ENCODE data around the gene LARGE1.

LARGE1 gene

DNA sequence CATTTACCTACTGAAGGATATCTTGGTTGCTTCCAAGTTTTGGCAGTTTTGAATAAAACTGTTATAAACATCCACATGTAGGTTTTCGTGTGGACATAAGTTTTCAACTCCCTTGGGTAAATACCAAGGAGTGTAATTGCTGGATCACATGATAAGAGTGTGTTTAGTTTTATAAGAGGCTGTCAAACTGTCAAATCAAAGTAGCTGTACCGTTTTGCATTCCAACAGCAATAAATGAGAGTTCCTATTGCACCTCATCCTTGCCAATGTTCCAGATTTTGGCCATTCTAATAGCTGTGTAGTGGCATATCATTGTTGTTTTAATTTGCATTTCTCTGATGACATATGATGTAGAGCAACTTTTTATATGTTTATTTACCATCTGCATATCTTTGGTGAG, 671.3 kb downstream of the LARGE1 start:
- H3K4me3 ChIP-seq (ENCODE audit: low read depth in 1 of 2, low read length in 2 of 2) = no peak overlapping the region
- H3K4me1 ChIP-seq (ENCODE audit: control insufficient read depth in 1 of 2, insufficient read depth in 2 of 2, low read length in 2 of 2) = no peaks in the 10 kb centered on the region
- H3K27ac ChIP-seq (ENCODE audit: low read depth, low read length) = no peak overlapping the region
- no peaks in the 10 kb centered on the region for H3K9me3 ChIP-seq (ENCODE audit: control insufficient read depth in 1 of 2, low read length in 2 of 2)
- H3K9ac ChIP-seq (ENCODE audit: low read depth in 1 of 2, low read length in 2 of 2) = no peak overlapping the region
- no peaks in the 10 kb centered on the region for H3K36me3 ChIP-seq (ENCODE audit: control insufficient read depth in 1 of 2, insufficient read depth in 2 of 2, low read length in 2 of 2)
- H3K27me3 ChIP-seq (ENCODE audit: control insufficient read depth in 1 of 2, insufficient read depth in 2 of 2, low read length in 2 of 2) = no peaks in the 10 kb centered on the region

DNA sequence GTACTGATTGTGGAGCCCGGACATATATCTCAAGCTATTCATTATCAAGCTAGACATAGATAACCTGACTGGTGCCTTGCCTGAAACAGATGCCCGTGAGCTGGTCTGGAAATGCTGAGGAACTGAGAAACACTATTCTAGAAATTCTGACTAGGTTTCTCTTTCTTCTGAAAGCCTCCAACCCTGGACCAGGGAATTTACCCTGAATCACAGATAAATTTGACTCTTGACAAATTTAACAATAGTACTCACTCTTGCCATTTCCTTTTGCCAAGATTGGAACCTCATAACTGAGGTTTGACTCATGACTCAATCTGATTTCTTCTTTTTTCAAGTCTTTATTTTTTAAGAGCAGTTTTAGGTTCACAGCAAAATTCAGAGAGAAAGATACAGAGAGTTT, 672.5 kb downstream of the LARGE1 start:
- Histone ChIP-seq H3K4me1 (ENCODE audit: control insufficient read depth in 1 of 2, insufficient read depth in 2 of 2, low read length in 2 of 2) (no peaks in the 10 kb centered on the region), H3K4me3 (ENCODE audit: low read depth in 1 of 2, low read length in 2 of 2) (no peak overlapping the region), H3K9me3 (ENCODE audit: control insufficient read depth in 1 of 2, low read length in 2 of 2) (no peaks in the 10 kb centered on the region), H3K36me3 (ENCODE audit: control insufficient read depth in 1 of 2, insufficient read depth in 2 of 2, low read length in 2 of 2) (no peaks in the 10 kb centered on the region), H3K9ac (ENCODE audit: low read depth in 1 of 2, low read length in 2 of 2) (no peak overlapping the region), H3K27ac (ENCODE audit: low read depth, low read length) (no peak overlapping the region), H3K27me3 (ENCODE audit: control insufficient read depth in 1 of 2, insufficient read depth in 2 of 2, low read length in 2 of 2) (no peaks in the 10 kb centered on the region)

DNA sequence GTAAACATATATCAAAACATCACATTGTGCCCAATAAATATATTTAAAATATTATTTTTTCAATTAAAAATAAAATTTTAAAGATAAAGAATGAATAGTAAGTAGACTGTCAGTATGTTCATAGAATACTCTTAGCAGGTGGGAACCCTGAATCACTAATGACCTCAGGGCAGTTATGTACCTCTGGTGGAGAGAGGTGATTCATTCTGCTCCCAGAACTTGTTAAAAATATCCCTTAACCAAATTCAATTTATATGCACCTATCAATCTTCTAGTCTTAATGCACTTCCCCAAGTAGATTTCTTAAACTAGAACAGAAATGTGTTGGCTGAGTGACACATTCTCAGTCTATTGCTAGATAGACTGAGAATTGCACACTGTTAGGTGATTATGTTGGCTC, 678.2 kb downstream of the LARGE1 start:
- Histone ChIP-seq H3K4me1 (ENCODE audit: control insufficient read depth in 1 of 2, insufficient read depth in 2 of 2, low read length in 2 of 2) (no peaks in the 10 kb centered on the region), H3K9me3 (ENCODE audit: control insufficient read depth in 1 of 2, low read length in 2 of 2) (no peaks in the 10 kb centered on the region), H3K9ac (ENCODE audit: low read depth in 1 of 2, low read length in 2 of 2) (no peak overlapping the region), H3K4me3 (ENCODE audit: low read depth in 1 of 2, low read length in 2 of 2) (no peak overlapping the region), H3K36me3 (ENCODE audit: control insufficient read depth in 1 of 2, insufficient read depth in 2 of 2, low read length in 2 of 2) (no peaks in the 10 kb centered on the region), H3K27me3 (ENCODE audit: control insufficient read depth in 1 of 2, insufficient read depth in 2 of 2, low read length in 2 of 2) (peaks cover 0 to 3% of the 10 kb centered on the region in 2 donors), H3K27ac (ENCODE audit: low read depth, low read length) (no peak overlapping the region)

DNA sequence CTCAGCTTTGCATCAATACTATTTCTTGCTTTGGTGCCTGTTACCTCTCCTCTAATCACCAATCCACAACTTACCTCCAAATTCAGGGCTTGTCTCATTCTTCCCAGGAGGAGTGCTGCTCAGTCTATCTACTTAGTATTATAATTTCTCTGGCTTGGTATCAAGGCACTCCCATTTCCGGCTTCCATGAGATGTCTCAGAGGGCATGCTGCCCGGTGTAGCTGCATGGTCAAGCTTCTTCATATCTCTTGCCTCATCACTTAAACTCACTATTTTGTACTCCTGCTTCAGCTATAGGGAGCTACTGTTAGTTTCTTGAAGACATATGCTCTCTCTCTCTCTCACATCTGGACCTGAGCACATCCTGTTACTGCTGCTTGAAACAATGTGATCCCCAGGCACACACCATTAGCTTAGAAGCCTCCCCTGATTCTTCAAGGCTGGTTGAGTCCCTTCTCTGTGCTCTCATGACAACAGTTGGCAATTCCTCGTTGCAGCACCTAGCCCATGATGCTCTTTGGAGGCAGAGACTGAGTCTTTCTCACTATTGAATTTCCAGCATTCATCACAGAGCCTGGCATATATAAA, 679.3 kb downstream of the LARGE1 start:
- no peak overlapping the region for H3K9ac ChIP-seq (ENCODE audit: low read depth in 1 of 2, low read length in 2 of 2)
- no peaks in the 10 kb centered on the region for H3K36me3 ChIP-seq (ENCODE audit: control insufficient read depth in 1 of 2, insufficient read depth in 2 of 2, low read length in 2 of 2)
- no peak overlapping the region for H3K4me3 ChIP-seq (ENCODE audit: low read depth in 1 of 2, low read length in 2 of 2)
- no peaks in the 10 kb centered on the region for H3K9me3 ChIP-seq (ENCODE audit: control insufficient read depth in 1 of 2, low read length in 2 of 2)
- H3K27me3 ChIP-seq (ENCODE audit: control insufficient read depth in 1 of 2, insufficient read depth in 2 of 2, low read length in 2 of 2) = peaks cover 0 to 3% of the 10 kb centered on the region in 2 donors
- H3K4me1 ChIP-seq (ENCODE audit: control insufficient read depth in 1 of 2, insufficient read depth in 2 of 2, low read length in 2 of 2) = no peaks in the 10 kb centered on the region
- H3K27ac ChIP-seq (ENCODE audit: low read depth, low read length) = no peak overlapping the region

DNA sequence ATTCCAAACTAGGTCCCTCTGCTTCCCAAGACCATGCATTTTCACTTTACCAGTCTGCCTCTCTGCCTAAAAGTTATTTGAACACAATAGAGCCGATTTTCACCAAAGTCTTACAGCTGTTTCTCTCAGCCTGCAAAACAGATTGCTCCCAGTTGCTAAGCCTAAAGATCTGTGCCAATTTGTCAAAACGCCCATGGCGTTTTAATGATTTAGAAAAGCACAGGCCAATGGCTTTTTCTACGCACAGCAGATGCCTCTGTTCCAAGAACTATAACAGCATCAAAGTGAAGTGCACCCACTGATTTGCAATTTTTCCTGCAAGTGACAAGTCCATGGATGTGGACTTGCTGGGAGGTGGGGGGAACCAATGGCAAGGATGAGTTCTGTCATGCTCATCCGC, 688.2 kb downstream of the LARGE1 start:
- Histone ChIP-seq H3K9ac (ENCODE audit: low read depth in 1 of 2, low read length in 2 of 2) (no peak overlapping the region), H3K4me3 (ENCODE audit: low read depth in 1 of 2, low read length in 2 of 2) (no peak overlapping the region), H3K4me1 (ENCODE audit: control insufficient read depth in 1 of 2, insufficient read depth in 2 of 2, low read length in 2 of 2) (no peaks in the 10 kb centered on the region), H3K27ac (ENCODE audit: low read depth, low read length) (no peak overlapping the region), H3K36me3 (ENCODE audit: control insufficient read depth in 1 of 2, insufficient read depth in 2 of 2, low read length in 2 of 2) (no peaks in the 10 kb centered on the region), H3K27me3 (ENCODE audit: control insufficient read depth in 1 of 2, insufficient read depth in 2 of 2, low read length in 2 of 2) (no peaks in the 10 kb centered on the region), H3K9me3 (ENCODE audit: control insufficient read depth in 1 of 2, low read length in 2 of 2) (peaks cover 19 to 23% of the 10 kb centered on the region in 2 donors)

DNA sequence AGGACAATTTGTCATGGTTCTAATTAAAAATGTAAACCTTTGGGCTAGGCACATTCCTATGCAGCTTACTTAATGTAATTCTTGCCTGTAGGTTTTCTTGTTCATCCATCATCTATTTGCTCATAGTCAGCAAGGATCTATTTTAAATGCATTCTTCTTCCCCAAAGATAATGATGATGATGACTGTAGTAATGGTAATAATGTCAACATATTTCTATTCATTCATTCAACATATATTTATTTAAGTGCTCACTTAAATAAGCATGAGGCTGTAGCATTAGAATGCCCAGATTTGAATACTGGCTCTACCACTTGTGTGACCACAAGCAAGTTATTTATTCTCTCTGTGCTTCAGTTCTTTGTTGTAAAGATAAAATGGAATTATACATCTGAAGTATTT, 692.5 kb downstream of the LARGE1 start:
- peaks cover 19 to 23% of the 10 kb centered on the region in 2 donors for H3K9me3 ChIP-seq (ENCODE audit: control insufficient read depth in 1 of 2, low read length in 2 of 2)
- H3K36me3 ChIP-seq (ENCODE audit: control insufficient read depth in 1 of 2, insufficient read depth in 2 of 2, low read length in 2 of 2) = no peaks in the 10 kb centered on the region
- no peak overlapping the region for H3K4me3 ChIP-seq (ENCODE audit: low read depth in 1 of 2, low read length in 2 of 2)
- H3K9ac ChIP-seq (ENCODE audit: low read depth in 1 of 2, low read length in 2 of 2) = no peak overlapping the region
- H3K27ac ChIP-seq (ENCODE audit: low read depth, low read length) = no peak overlapping the region
- no peaks in the 10 kb centered on the region for H3K27me3 ChIP-seq (ENCODE audit: control insufficient read depth in 1 of 2, insufficient read depth in 2 of 2, low read length in 2 of 2)
- no peaks in the 10 kb centered on the region for H3K4me1 ChIP-seq (ENCODE audit: control insufficient read depth in 1 of 2, insufficient read depth in 2 of 2, low read length in 2 of 2)

DNA sequence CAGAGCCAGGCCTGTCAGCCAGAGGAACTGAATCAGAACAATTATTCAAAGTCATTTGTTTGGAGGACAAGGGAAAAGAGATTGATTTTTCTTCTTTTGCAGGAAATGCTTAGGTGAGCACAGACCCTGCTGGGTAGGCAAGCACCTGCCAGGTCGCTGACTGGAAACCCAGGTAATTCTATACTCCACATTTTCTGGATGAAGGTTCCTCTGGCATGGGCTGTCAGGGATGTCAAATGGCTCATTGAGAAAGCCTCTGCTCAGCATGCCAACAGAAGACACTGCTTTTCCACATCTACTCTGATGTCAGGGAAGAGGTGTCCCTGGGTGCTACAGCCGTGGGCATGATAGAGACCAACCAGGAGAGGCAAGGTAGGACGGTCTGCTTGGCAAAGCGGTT, 695.4 kb downstream of the LARGE1 start:
- Histone ChIP-seq H3K36me3 (ENCODE audit: control insufficient read depth in 1 of 2, insufficient read depth in 2 of 2, low read length in 2 of 2) (no peaks in the 10 kb centered on the region), H3K4me1 (ENCODE audit: control insufficient read depth in 1 of 2, insufficient read depth in 2 of 2, low read length in 2 of 2) (no peaks in the 10 kb centered on the region), H3K27me3 (ENCODE audit: control insufficient read depth in 1 of 2, insufficient read depth in 2 of 2, low read length in 2 of 2) (no peaks in the 10 kb centered on the region), H3K9me3 (ENCODE audit: control insufficient read depth in 1 of 2, low read length in 2 of 2) (peaks cover 14 to 15% of the 10 kb centered on the region in 2 donors), H3K9ac (ENCODE audit: low read depth in 1 of 2, low read length in 2 of 2) (no peak overlapping the region), H3K27ac (ENCODE audit: low read depth, low read length) (no peak overlapping the region), H3K4me3 (ENCODE audit: low read depth in 1 of 2, low read length in 2 of 2) (no peak overlapping the region)

All from duodenal mucosa (tissue), 2 donors.